Measurements from ENCODE around the gene BMP5.

Gene BMP5

GRCh38 chr6:55772730-55773129, 102.7 kb downstream of the BMP5 start:
- Histone ChIP-seq H3K36me3 (replicated peaks; ENCODE audit: insufficient read depth, low read length) (no peaks in the 10 kb centered on the region), H3K9ac (ENCODE audit: low read length) (no peak overlapping the region), H2AFZ (ENCODE audit: low read length) (no peak overlapping the region), H3K79me2 (ENCODE audit: low read length) (no peaks in the 10 kb centered on the region), H3K27ac (ENCODE audit: low read length) (no peak overlapping the region), H4K20me1 (ENCODE audit: insufficient read depth, low read length) (no peaks in the 10 kb centered on the region), H3K9me2 (replicated peaks; ENCODE audit: insufficient read depth, low read length) (no peaks in the 10 kb centered on the region), H3K4me3 (ENCODE audit: low read length) (no peak overlapping the region), H3K9me3 (replicated peaks; ENCODE audit: insufficient read depth, low read length) (no peaks in the 10 kb centered on the region), H3F3A (ENCODE audit: insufficient read depth, low read length) (no peaks in the 10 kb centered on the region), H3K27me3 (replicated peaks; ENCODE audit: insufficient read depth, low read length) (no peaks in the 10 kb centered on the region), H3K4me2 (ENCODE audit: low read depth, low read length) (no peak overlapping the region), H3K4me1 (ENCODE audit: low read length) (no peaks in the 10 kb centered on the region)
- DNase-seq = no peak
- TF ChIP-seq EZH2phosphoT487 (IDR thresholded peaks at IDR 0.05; ENCODE audit: low read length) = no peak
- TF ChIP-seq EZH2 (optimal IDR thresholded peaks at IDR 0.05; ENCODE audit: low read depth, low read length) = no peak
- no peak for TF ChIP-seq CTCF (IDR thresholded peaks at IDR 0.05; ENCODE audit: low read length)

DNA sequence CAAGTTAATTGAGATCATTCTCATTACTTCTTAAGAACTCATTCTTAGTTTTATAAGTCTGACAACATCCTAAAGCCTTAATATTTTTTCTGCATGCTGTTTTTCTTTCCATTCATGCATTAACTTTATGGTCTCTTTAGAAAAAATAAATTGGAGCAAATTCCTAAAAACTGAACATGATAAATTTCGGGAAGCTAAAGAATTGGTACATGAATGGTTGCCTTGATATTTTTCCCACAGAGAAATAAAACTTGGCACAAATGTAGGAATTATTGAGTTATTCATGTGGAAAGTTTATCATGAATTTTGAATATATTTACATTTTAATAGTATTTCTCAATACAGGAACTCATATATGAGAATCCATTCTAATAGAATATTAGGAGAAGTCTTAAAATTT, 115.9 kb downstream of the BMP5 start:
- H3F3A ChIP-seq (ENCODE audit: insufficient read depth, low read length) = no peaks in the 10 kb centered on the region
- no peak overlapping the region for H3K27ac ChIP-seq (ENCODE audit: low read length)
- H3K9me3 ChIP-seq (replicated peaks; ENCODE audit: insufficient read depth, low read length) = no peaks in the 10 kb centered on the region
- no peak overlapping the region for H2AFZ ChIP-seq (ENCODE audit: low read length)
- no peak overlapping the region for H3K4me3 ChIP-seq (ENCODE audit: low read length)
- TF ChIP-seq EZH2phosphoT487 (IDR thresholded peaks at IDR 0.05; ENCODE audit: low read length) (no peak), EZH2 (optimal IDR thresholded peaks at IDR 0.05; ENCODE audit: low read depth, low read length) (no peak), CTCF (IDR thresholded peaks at IDR 0.05; ENCODE audit: low read length) (no peak)
- no peaks in the 10 kb centered on the region for H3K79me2 ChIP-seq (ENCODE audit: low read length)
- no peaks in the 10 kb centered on the region for H3K9me2 ChIP-seq (replicated peaks; ENCODE audit: insufficient read depth, low read length)
- no peaks in the 10 kb centered on the region for H3K4me1 ChIP-seq (ENCODE audit: low read length)
- H3K4me2 ChIP-seq (ENCODE audit: low read depth, low read length) = no peak overlapping the region
- no peak overlapping the region for H3K9ac ChIP-seq (ENCODE audit: low read length)
- H3K27me3 ChIP-seq (replicated peaks; ENCODE audit: insufficient read depth, low read length) = no peaks in the 10 kb centered on the region
- no peaks in the 10 kb centered on the region for H4K20me1 ChIP-seq (ENCODE audit: insufficient read depth, low read length)
- no peak for DNase-seq
- no peaks in the 10 kb centered on the region for H3K36me3 ChIP-seq (replicated peaks; ENCODE audit: insufficient read depth, low read length)

DNA sequence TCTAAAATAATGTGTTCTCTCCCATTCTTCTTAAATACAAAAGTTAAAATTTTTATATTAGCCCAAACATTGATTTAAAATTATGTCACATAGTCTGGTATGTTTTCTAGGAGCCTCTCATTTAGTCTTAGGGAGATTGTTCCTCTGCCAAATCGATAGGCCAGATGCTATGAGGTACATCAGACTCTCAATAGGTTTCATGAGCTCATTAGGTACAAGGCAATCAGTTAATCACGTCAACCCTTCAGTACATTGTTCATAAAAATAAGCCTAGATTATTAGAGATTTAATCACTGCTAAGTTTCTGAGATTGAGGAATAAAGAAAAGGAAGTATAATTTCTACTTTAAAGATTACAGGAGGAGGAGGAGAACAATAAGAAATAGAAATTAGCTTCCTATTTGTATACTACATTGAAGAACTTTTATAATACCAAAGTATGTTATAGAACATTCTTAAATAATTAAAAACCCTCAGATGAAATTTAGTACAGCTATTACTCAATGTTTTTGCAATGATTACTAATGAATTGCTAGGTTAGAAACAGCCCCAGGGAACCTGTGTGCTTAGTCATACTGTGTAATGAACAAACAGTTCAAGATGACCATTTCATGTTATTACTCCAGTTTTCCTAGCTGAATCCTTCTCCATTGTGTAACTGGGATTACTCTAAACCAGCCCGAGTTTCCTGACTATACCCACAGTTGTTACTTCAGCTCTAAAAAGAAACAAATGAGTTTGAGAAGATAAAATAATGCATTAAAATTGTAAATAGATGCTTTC, 117.0 kb downstream of the BMP5 start:
- no peak overlapping the region for H3K27ac ChIP-seq (ENCODE audit: low read length)
- no peaks in the 10 kb centered on the region for H3K9me3 ChIP-seq (replicated peaks; ENCODE audit: insufficient read depth, low read length)
- H3K4me1 ChIP-seq (ENCODE audit: low read length) = no peaks in the 10 kb centered on the region
- TF ChIP-seq EZH2phosphoT487 (IDR thresholded peaks at IDR 0.05; ENCODE audit: low read length) (no peak), EZH2 (optimal IDR thresholded peaks at IDR 0.05; ENCODE audit: low read depth, low read length) (no peak), CTCF (IDR thresholded peaks at IDR 0.05; ENCODE audit: low read length) (no peak)
- no peak for DNase-seq
- H2AFZ ChIP-seq (ENCODE audit: low read length) = no peak overlapping the region
- H3F3A ChIP-seq (ENCODE audit: insufficient read depth, low read length) = no peaks in the 10 kb centered on the region
- H3K27me3 ChIP-seq (replicated peaks; ENCODE audit: insufficient read depth, low read length) = no peaks in the 10 kb centered on the region
- no peaks in the 10 kb centered on the region for H3K79me2 ChIP-seq (ENCODE audit: low read length)
- no peaks in the 10 kb centered on the region for H4K20me1 ChIP-seq (ENCODE audit: insufficient read depth, low read length)
- no peaks in the 10 kb centered on the region for H3K36me3 ChIP-seq (replicated peaks; ENCODE audit: insufficient read depth, low read length)
- no peak overlapping the region for H3K4me3 ChIP-seq (ENCODE audit: low read length)
- H3K4me2 ChIP-seq (ENCODE audit: low read depth, low read length) = no peak overlapping the region
- no peak overlapping the region for H3K9ac ChIP-seq (ENCODE audit: low read length)
- no peaks in the 10 kb centered on the region for H3K9me2 ChIP-seq (replicated peaks; ENCODE audit: insufficient read depth, low read length)

Data from MM.1S (cell line).